ENCODE results near the gene AGRP.

AGRP gene

DNA sequence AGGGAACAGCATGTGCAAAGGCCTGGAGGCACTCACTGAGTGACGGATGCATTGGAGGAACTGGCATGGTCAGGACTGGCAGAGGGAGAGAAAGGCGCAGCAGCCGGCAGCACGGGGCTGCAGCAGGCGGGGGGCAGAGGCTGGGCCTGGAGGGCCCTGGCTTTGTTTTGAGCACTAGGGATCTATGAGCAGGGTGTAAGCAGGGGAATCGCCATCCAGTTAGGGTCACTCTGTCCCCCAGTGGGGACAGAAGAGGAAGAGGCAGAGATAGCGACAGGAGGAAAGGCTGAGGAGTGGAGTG, 38.3 kb downstream of the AGRP start:
- no peak for DNase-seq

- DNase-seq: no peak
Measured at GRCh38 chr16:67444259-67445125, 38.9 kb downstream of the AGRP start.

DNA sequence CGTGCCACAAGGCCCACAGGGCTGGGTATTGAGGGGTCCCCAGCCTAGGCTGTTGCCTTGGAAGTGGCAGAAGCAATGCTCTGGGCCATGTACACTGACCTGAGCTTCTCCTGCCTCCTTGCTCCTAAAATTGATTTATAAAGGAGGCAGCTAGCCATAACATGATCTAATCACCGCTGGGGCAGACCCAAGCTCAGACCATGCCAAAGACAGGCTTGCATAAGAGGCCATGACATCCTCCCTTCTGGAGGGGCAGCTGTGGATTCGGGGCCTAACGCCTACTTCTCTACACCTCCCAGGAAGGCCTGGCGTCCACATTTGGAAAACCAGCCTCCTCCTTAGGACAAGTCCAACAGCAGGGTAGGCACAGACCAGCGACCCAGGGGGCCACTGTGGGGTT, 40.1 kb downstream of the AGRP start:
- no peak for DNase-seq

GRCh38 chr16:67442581-67443255, 40.6 kb downstream of the AGRP start:
- no peak for DNase-seq

- no peak for DNase-seq
Measured at GRCh38 chr16:67441907-67442306, 41.4 kb downstream of the AGRP start.

DNA sequence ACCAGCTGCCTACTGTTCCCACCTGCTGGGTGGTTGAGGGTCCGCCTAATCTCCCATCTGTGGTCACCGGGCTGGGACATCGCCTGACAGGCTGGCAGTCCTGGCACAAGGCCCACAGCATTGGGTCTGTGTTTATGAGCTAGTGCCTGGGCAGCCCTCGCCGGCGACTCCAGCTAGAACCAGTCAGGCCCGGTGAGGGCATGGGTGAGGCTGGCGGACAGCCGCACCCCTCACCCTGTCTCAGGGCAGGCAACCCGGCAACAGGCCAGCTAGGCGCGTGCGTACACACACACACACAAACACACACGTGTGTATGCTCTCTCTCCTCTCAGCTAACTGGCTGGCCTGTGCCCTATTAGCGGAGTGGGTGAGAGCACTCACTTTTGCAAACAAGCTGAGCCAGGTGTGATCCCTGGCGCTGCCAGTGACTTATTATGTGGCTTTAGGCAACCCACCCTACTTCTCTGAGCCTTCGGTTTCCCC, 42.0 kb downstream of the AGRP start:
- DNase-seq: no peak

GRCh38 chr16:67438824-67439393, 44.4 kb downstream of the AGRP start:
- no peak for DNase-seq

DNA sequence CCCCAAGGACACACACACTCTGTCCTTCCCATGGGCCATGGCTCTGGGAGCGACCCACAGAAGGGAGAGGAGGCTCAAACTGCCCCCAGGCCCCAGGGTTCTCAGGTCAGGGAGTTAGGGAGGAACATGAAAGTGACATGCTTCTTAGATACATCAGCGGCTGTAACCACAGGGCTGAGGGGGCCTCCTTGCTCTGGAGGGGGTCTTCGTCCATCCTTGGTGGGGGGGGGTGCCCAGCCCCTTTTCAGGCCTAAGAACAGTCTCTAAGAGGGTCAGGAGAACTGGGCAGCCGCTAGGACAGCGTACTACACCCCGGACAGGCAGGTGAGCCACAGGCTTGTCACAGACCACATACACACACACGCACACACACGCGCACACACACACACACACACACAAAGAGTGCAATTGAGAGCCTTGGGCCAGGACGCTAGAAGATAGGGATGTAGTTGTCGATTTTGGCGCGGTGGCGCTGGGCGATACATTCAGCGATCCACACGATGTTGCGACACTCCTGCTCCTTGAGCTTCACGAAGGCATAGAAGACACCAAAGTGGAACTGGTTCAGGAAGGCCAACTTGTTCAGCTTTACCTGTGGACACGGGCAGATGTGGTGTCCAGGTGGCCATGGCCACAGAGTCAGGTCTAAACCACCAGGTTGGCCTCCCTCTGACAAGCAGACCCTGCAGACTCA, 45.1 kb downstream of the AGRP start:
- no peak for DNase-seq

DNA sequence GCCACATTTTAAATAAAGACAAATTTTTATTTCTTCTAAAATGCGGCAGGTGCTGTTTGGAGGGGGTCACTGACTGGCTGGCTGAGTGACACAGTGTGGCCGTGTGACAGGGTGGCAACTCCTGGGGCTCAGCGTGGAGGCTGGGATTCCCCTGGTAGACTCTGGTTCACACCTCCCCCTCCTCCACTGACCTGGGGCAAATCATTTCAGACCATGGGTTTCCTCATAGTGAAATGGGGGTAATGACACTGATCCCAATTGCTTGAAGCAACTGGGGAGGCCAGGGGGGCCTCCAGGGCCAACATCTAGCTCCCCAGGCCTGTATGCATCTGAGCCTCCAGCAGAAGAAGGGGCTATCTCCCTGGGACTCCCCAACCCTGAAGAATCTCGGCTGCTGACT, 45.8 kb downstream of the AGRP start:
- DNase-seq: no peak

- no peak for DNase-seq
Measured at GRCh38 chr16:67436640-67437193, 46.6 kb downstream of the AGRP start.

- no peak for DNase-seq
Measured at GRCh38 chr16:67435758-67436164, 47.6 kb downstream of the AGRP start.

GRCh38 chr16:67433131-67433719, 50.1 kb downstream of the AGRP start:
- no peak for DNase-seq

All from activated CD8-positive, alpha-beta memory T cell treated with anti-CD3 and anti-CD28 coated beads, Interleukin-2, amount 50 U/mL, for 4 hours (primary cell).